Stimulated activated CD8-positive, alpha-beta memory T cell treated with anti-CD3 and anti-CD28 coated beads, Interleukin-12 subunit alpha, Interleukin-12 subunit beta, amount 100 ng/mL, for 24 hours (primary cell): Measurements from ENCODE around the gene WRAP53.

Source experiments
- DNase-seq: peaks from one replicate; pipeline ENCODE4 v3.0.0-alpha.2; 2020; ENCODE audit errors: extremely low read depth

Gene WRAP53

GRCh38 chr17:7744416-7744815, 56.1 kb downstream of the WRAP53 start:
- no peak for DNase-seq

GRCh38 chr17:7745748-7746470, 57.6 kb downstream of the WRAP53 start:
- DNase-seq: no peak

- no peak for DNase-seq
Observed at GRCh38 chr17:7747635-7748071, 59.4 kb downstream of the WRAP53 start.

- DNase-seq: no peak
Observed at GRCh38 chr17:7748076-7748775, 59.9 kb downstream of the WRAP53 start.

- DNase-seq: no peak
Observed at GRCh38 chr17:7750321-7750821, 62.1 kb downstream of the WRAP53 start.
